Stomach (tissue), 9 donors: ENCODE data around the gene TAOK1. TPM values are rescaled to one million over a fixed set of nuclear protein-coding genes. Genes with fewer than 3 reads are reported as not detected.

ENCODE experiments used
- DNase-seq, 2 donors: peaks; one replicate each; pipeline versions ENCODE4 v3.0.0 to v3.0.0-alpha.2; 2013 to 2019
- H3K27ac ChIP-seq, 5 donors: fragments of 200-600 bp in 4 of 5; sonication (generic) in 4 of 5; one replicate each; pipeline ENCODE4 v1.5.1; 2013 to 2019; ENCODE audit warnings: mild to moderate bottlenecking in 1 of 5, moderate library complexity in 1 of 5
- H3K27me3 ChIP-seq, 3 donors: fragments of 200-600 bp; sonication (generic); one replicate each; pipeline ENCODE4 v1.5.1; 2017 to 2019; ENCODE audit warnings: mixed run types in 1 of 3
- H3K36me3 ChIP-seq, 4 donors: fragments of 200-600 bp; sonication (generic); 1 replicate in 3 of 4; 2 replicates in 1 of 4; pipeline ENCODE4 v1.5.1; 2016 to 2019
- H3K4me1 ChIP-seq, 4 donors: fragments of 200-600 bp; sonication (generic); one replicate each; pipeline ENCODE4 v1.5.1; 2016 to 2019
- H3K4me3 ChIP-seq, 4 donors: fragments of 200-600 bp; sonication (generic) in 3 of 4; one replicate each; pipeline ENCODE4 v1.5.1; 2016 to 2019; ENCODE audit warnings: mild to moderate bottlenecking in 1 of 4
- H3K9me3 ChIP-seq, 4 donors: fragments of 200-600 bp; sonication (generic); one replicate each; pipeline ENCODE4 v1.5.1; 2016 to 2019
- CTCF ChIP-seq, 7 experiments: fragments of 450-650 bp in 4 of 7; fragments of 200-600 bp in 3 of 7; sonication (generic) in 3 of 7; IDR thresholded peaks; one replicate each; pipeline ENCODE4 v1.5.1; 2016 to 2019; ENCODE audit warnings: antibody characterized with exemption in 7 of 7, control low read depth in 2 of 7, mild to moderate bottlenecking in 1 of 7
- EP300 ChIP-seq: sonication (generic); formaldehyde crosslinking; IDR thresholded peaks from one replicate; pipeline ENCODE4 v1.6.1; 2017; ENCODE audit warnings: antibody characterized with exemption
- POLR2A ChIP-seq, 4 donors: fragments of 450-650 bp; IDR thresholded peaks; one replicate each; pipeline ENCODE4 v1.6.1; 2016; ENCODE audit warnings: antibody characterized with exemption in 4 of 4, control low read depth in 2 of 4, mild to moderate bottlenecking in 1 of 4, moderate library complexity in 1 of 4
- POLR2AphosphoS5 ChIP-seq, 3 donors: sonication (generic); formaldehyde crosslinking; IDR thresholded peaks; one replicate each; pipeline ENCODE4 v1.6.1; 2016; ENCODE audit warnings: antibody characterized with exemption in 3 of 3
- WGBS, 5 donors: extraction: QIAGEN DNeasy Blood & Tissue Kit in 3 of 5; methylation state at CpG; one replicate each; pipeline versions ENCODE4 v1.1.5 to v1.1.7; 2013 to 2018; 5-methylcytosine and 5-hydroxymethylcytosine counted together
- intact Hi-C: fragments of 100-400 bp; cut with DNase I; formaldehyde crosslinking; loops from one replicate; pipeline ENCODE4 v1.15.1; 2023; ENCODE audit warnings: low total_unique reads
- polyA plus RNA-seq, 3 donors: library from polyadenylated mRNA; stranded (reverse); fragments of 200-250 nt; gene quantifications; one replicate each; pipeline ENCODE4 v1.2.3, GENCODE V29; 2013
- total RNA-seq, 5 donors: library from RNA; depleted of rRNA; stranded (reverse); fragments of >200 nt; gene quantifications; one replicate each; pipeline versions ENCODE4 v1.1.0 to v1.2.3, GENCODE V29; 2014 to 2016
- donor health status: healthy with polysubstance abuse.
- donor health status: Bipolar disorder and iron deficiency.
- donor health status: healthy.

TAOK1 gene
- total and polyA plus RNA-seq, 8 donors, result 4.4 to 230 (median 44.7) TPM

- intact Hi-C loops, result no loop called here
- Histone ChIP-seq H3K9me3 (no peaks in the 10 kb centered on the region), H3K4me3 (no peak overlapping the region), H3K36me3 (peaks cover 36 to 77% (median 69%) of the 10 kb centered on the region in 4 donors), H3K4me1 (peaks cover 17 to 60% (median 58%) of the 10 kb centered on the region in 4 donors), H3K27ac (no peak overlapping the region), H3K27me3 (no peaks in the 10 kb centered on the region)
- DNase-seq, result peak in 1 of 2 donors; percentile 48
- TF ChIP-seq CTCF (IDR thresholded peaks at IDR 0.05), result no peak
- TF ChIP-seq EP300, result no peak
- TF ChIP-seq POLR2A (IDR thresholded peaks at IDR 0.05), result no peak
- TF ChIP-seq POLR2AphosphoS5 (IDR thresholded peaks at IDR 0.05), result no peak
- 84 to 88% (median 88%) methylated on average over 16 to 28 of the region's 28 CpGs for WGBS, 5 donors
Observed at GRCh38 chr17:29575511-29576213, 185.5 kb downstream of the TAOK1 start.

- TF ChIP-seq POLR2A (IDR thresholded peaks at IDR 0.05) (no peak), CTCF (IDR thresholded peaks at IDR 0.05) (no peak), POLR2AphosphoS5 (IDR thresholded peaks at IDR 0.05) (no peak), EP300 (no peak)
- no peaks in the 10 kb centered on the region for H3K9me3 ChIP-seq
- H3K4me3 ChIP-seq, result no peak overlapping the region
- H3K4me1 ChIP-seq, result peaks cover 17 to 57% (median 55%) of the 10 kb centered on the region in 4 donors
- 90 to 92% (median 92%) methylated on average over 15 to 37 of the region's 37 CpGs for WGBS, 5 donors
- no peaks in the 10 kb centered on the region for H3K27me3 ChIP-seq
- no peak for DNase-seq
- no peak overlapping the region for H3K27ac ChIP-seq
- H3K36me3 ChIP-seq, result peaks cover 40 to 83% (median 76%) of the 10 kb centered on the region in 4 donors
- intact Hi-C loops, result no loop called here
Observed at GRCh38 chr17:29576214-29577000, 186.2 kb downstream of the TAOK1 start.

- Histone ChIP-seq H3K4me3 (no peak overlapping the region), H3K9me3 (no peaks in the 10 kb centered on the region), H3K27ac (no peak overlapping the region), H3K4me1 (peaks cover 17 to 52% (median 50%) of the 10 kb centered on the region in 4 donors), H3K27me3 (no peaks in the 10 kb centered on the region), H3K36me3 (peaks cover 46 to 84% (median 78%) of the 10 kb centered on the region in 4 donors)
- intact Hi-C loops, result no loop called here
- 98 to 99% (median 98%) methylated on average over 9 of the region's 9 CpGs for WGBS, 5 donors
- DNase-seq, result no peak
- TF ChIP-seq EP300, result no peak
- TF ChIP-seq POLR2A (IDR thresholded peaks at IDR 0.05), result no peak
- no peak for TF ChIP-seq POLR2AphosphoS5 (IDR thresholded peaks at IDR 0.05)
- no peak for TF ChIP-seq CTCF (IDR thresholded peaks at IDR 0.05)
Observed at GRCh38 chr17:29577001-29577370, 186.8 kb downstream of the TAOK1 start.

- H3K4me3 ChIP-seq, result no peak overlapping the region
- TF ChIP-seq POLR2AphosphoS5 (IDR thresholded peaks at IDR 0.05) (no peak), EP300 (no peak), CTCF (IDR thresholded peaks at IDR 0.05) (no peak), POLR2A (IDR thresholded peaks at IDR 0.05) (no peak)
- H3K27me3 ChIP-seq, result no peaks in the 10 kb centered on the region
- peaks cover 52 to 89% (median 83%) of the 10 kb centered on the region in 4 donors for H3K36me3 ChIP-seq
- intact Hi-C loops, result no loop called here
- no peaks in the 10 kb centered on the region for H3K9me3 ChIP-seq
- H3K27ac ChIP-seq, result peak overlapping the region in 1 of 5 donors; percentile 27
- DNase-seq, result peak in 1 of 2 donors; percentile 69
- WGBS, 5 donors, result 65 to 87% (median 79%) methylated on average over 13 to 22 of the region's 22 CpGs
- H3K4me1 ChIP-seq, result peaks cover 12 to 46% (median 44%) of the 10 kb centered on the region in 4 donors
Observed at GRCh38 chr17:29577385-29578211, 187.4 kb downstream of the TAOK1 start.
